22Rv1 (cell line): Measurements from ENCODE around the gene GIPR.

Experiments
- CTCF ChIP-seq: fragments of 450-650 bp; IDR thresholded peaks from 2 replicates; pipeline ENCODE4 v1.5.1; 2017; ENCODE audit warnings: mild to moderate bottlenecking
- ZFX ChIP-seq: fragments of 450-650 bp; IDR thresholded peaks from 2 replicates; pipeline ENCODE4 v1.6.1; 2017; ENCODE audit warnings: antibody characterized with exemption, borderline replicate concordance

DNA sequence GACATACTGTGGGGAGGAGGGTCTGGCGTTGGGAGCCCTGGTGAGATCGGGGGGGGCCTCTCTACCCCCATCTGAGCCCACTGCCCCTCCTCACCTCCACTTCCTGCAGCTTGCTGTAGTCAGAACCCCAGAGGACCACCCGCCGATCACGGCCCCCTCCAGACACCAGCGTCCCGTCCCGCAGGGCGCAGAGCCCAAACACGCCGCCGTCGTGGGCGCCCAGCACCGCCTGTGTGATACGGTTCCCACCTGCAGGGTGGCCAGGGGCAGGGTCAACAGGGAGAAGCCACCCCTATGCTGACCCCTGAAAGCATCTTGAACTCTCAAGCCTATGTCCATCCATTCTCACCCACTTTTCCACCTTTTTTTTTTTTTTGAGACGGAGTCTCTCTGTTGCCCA is 46.6 kb upstream of the GIPR start:
- TF ChIP-seq CTCF: no peak
- no peak for TF ChIP-seq ZFX
